ENCODE measurements around the gene ZEB1.

GRCh38 chr10:31345886-31346285 lies 26.9 kb downstream of the ZEB1 start:
- TF ChIP-seq CTCF (IDR thresholded peaks at IDR 0.05; ENCODE audit: low read depth, low read length, poor library complexity, severe bottlenecking): no peak
- TF ChIP-seq EZH2phosphoT487 (IDR thresholded peaks at IDR 0.05; ENCODE audit: borderline replicate concordance, low read length): no peak

All from DOHH2 (cell line).